GM18907 (cell line): ENCODE results near the gene ADIRF.
"Not testable (repeated sequence)": the region's sequence is repeated elsewhere in the genome, so short reads cannot be mapped to it uniquely, and the experiment has no call there.

Experiments
- ATAC-seq: cut with Tn5 transposase; IDR thresholded peaks from one replicate; pipeline ENCODE4 v1.9.1; 2021; ENCODE audit warnings: mild to moderate bottlenecking, moderate library complexity; ENCODE audit not compliant: unreplicated experiment

Gene ADIRF

DNA sequence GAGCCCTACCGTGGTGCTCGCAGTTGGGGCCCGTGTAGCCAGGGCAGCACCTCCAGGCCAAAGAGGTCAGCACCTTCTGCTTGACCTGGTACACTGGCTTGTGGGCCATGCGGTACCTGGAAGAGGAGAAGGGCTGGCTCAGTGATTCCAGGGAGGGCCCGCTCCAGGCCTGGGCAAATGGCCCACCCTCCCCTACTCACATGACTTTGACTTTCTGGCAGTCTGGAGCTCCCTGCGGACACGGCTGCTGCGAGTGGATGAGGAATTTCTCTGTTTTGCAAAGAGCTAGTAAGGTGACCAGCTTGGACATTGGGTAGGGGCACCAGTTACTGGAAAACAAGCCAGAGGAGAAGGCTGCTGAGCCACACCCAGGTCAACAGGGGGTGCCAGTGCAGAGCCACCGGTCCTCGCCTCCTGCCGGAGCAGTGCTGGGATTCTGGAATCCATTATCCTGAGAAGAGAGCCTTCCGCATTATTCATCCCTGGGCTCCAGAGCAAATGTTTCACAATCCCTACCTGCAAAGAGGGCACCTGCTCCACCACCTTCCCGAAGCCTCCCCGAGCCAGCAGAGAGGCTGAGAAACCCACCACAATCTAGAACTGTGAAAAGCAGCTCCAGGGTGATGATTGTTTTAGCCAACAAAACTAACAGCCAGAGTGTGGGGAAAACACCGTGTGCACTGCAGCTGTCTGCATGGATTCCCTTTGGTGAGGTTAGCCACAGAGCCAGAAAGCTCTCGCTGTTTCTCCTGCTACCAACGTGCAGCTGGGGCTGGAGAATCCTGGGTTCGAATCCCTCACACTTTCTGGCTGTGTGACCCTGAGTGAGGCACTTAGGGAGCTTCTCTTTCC, 22.7 kb upstream of the ADIRF start:
- ATAC-seq, result no peak

GRCh38 chr10:86946213-86947155, 21.8 kb upstream of the ADIRF start:
- ATAC-seq, result no peak

GRCh38 chr10:86947806-86948205, 20.5 kb upstream of the ADIRF start:
- ATAC-seq, result not testable (repeated sequence)

DNA sequence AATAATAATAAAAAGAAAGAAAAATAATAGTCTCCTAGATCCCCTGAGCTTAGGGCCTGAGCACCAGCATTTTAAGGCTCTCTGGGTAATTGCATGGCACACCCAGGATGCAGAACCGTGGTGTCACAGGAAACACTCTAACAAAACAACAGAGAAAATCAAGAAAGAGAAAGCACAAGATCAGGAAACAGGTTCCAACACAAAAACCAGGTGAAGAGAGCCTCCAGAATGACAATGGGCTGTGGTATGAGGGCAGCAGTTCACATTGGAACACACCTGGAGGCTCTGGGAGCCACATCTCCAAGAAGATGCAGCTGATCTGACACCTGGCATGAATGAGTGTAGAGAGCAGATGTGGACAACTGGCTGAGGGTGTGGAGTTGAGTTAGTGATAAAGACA, 17.9 kb upstream of the ADIRF start:
- no peak for ATAC-seq

GRCh38 chr10:86951184-86951761, 17.0 kb upstream of the ADIRF start:
- no peak for ATAC-seq

DNA sequence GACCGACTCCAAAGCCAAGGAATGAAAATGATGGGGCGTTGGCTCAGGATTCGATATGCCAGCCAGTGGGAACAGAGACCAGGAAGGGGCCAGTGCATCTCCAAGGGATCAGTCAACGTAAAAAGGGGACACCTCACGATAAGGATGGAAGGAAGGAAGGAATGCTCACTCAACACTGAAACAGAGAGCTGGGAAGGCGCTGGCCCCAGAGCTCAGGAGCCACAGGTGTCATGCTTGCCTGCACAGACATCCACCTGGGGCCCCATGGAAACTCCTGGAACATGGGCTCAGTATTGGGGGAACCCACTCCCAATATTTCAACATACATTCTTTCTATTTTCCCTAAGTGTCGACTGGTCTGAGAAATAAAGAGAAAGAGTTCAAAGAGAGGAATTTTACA, 16.2 kb upstream of the ADIRF start:
- ATAC-seq, result no peak

DNA sequence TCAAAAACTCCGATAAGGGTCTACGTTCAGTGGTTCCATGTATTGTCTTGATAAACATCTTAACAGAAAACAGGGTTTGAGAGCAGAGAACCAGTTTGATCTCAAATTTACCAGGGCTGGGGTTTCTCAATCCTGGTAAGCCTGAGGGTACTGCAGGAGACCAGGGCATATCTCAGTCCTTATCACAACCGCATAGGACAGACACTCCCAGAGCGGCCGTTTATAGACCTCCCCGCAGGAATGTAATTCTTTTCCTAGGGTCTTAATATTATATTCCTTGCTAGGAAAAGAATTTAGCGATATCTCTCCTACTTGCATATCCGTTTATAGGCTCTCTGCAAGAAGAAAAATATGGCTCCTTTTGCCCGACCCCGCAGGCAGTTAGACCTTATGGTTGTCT, 15.6 kb upstream of the ADIRF start:
- ATAC-seq, result not testable (repeated sequence)

DNA sequence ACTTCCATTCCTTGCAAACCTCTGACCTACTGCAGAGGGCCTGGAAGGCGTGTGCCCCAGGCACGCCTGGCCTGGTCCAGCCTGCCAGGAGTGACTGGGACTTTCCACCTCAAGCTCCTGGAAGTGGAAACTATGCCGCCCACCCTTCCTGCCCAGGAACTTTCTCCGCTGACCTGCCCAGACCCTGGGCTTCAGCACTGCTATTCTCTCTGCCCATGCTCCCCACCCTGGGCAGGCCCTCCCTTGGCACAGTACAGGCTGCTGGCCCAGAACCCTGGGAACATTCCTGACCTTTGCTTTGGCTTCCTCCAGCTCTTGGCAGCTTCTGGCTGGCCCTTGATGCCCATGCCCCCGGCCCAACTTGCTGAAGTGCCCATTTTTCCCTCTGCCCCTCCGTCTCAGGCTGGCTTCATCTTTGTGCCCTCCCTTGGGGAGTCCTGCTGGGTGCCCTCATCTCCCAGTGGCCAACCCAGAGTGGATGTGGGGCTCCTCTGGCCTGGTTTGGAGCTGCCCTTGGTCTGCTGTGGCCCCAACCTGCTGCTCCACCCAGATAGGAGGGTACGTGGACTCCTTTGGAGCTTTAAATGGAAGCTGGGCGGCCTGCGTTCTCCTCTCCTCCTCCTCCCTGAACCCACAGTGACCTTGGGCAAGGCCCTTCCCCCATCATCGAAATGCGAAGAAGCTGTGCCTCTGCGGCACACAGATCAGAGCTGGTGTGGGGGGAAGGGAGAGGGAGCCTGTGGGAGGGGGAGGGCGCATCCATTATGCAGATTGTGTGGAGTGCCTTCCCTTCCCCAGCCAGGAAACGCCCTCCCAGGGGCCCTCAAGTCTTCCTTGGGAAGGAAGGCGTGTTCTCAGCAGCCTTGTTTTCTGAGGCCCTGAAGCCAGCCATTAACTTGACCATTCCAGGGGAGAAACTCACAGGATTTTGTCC, 14.3 kb upstream of the ADIRF start:
- no peak for ATAC-seq

GRCh38 chr10:86954681-86955500, 13.4 kb upstream of the ADIRF start:
- no peak for ATAC-seq

GRCh38 chr10:86955501-86956194, 12.6 kb upstream of the ADIRF start:
- ATAC-seq, result no peak

DNA sequence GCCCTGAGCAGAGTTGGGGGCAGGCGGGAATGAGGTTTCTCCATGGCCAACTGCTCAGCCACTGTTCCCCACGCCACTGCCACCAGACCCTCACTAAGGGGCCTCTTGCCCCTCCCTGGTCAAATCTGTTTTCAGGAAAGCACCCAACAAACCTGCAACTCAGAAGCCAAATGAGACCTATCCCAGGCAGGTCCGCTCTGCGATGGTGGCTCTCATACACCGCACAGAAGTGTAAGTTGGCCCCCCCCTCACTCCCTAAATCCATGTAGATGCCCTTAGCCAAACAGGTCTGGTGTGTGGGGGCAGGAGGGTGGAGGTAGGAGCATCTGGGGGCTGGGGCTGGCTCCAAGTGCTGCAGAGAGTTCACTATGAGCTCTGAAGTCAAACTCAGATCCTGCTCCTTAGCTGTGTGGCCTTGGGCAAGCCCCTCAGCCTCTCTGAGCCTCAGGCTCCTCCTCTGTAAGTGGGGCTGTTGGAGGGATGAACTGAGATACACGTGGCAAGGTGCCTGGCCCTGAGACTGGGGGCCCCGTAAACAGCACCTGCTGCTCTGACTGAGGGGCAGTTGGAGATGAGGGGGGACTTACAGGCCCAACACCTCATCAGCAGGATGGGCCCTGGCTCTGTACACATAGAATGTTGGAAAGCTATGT, 12.0 kb upstream of the ADIRF start:
- ATAC-seq, result no peak

DNA sequence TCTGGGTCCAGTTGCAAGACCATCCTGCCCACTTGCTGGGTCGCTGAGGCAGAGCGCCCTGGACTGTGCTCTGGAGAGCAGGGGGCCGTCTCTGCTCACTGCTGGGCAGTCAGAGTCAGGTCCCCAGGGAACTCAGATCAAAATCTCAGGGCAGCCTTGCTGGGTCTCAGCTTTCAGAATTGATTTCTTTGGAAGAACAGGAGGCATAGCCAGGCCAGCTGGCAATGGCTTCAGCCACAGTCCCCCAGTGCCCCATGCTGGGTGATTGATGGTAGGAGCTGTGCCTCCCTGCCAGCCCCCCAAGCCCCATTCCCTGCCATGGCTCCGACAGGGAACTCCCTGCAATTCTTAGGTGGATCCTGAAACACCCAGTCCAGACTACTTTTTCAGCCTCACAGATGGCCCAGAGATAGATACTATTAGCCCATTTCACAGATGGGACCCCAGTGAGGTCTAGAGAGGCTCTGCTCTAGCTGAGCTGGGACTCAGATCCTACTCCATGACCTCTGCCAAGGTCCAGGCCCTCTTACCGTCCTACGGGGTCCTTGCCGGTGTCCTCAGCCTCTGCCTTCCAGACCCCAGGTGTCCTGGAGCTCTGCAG, 11.3 kb upstream of the ADIRF start:
- no peak for ATAC-seq

GRCh38 chr10:86957471-86958115, 10.7 kb upstream of the ADIRF start, which contains the start of gene MMRN2:
TSS of gene MMRN2 (minus strand) at chr10:86957615. CDS start at chr10:86957541, 74 bp downstream.
- no peak for ATAC-seq

GRCh38 chr10:86958116-86958900, 10.0 kb upstream of the ADIRF start, which contains the start of gene SNCG:
TSS of gene SNCG (plus strand) at chr10:86958599. CDS start at chr10:86958698, 99 bp downstream.
- no peak for ATAC-seq

GRCh38 chr10:86958901-86959736, 9.2 kb upstream of the ADIRF start:
- no peak for ATAC-seq

DNA sequence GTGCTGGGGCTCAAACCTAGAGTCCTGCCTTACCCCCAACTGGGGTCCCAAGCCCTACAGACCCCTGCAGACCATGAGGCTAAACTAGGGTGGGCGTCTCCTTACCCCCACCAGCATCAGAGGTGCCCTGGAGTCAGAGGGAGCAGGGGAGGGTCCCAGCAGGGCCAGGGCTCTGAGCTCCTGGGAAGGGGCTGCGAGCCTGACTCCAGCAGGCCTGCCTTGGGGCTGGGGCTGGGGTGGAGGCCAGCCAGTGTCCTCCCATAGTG, 8.6 kb upstream of the ADIRF start:
- no peak for ATAC-seq
